D721Med (cell line): ENCODE data around the gene PTPN2.
A peak's percentile ranks its signal among the peaks of the same experiment; 100 is the strongest.

ENCODE experiments used
- DNase-seq: peaks from one replicate; pipeline ENCODE4 v3.0.0; 2011; ENCODE audit warnings: low spot score; ENCODE audit not compliant: insufficient read length
- FAIRE-seq: peaks from 2 replicates; lab custom pipeline; 2011; peaks lifted over from hg19 to GRCh38; lab: Jason Lieb, UNC
- TF ChIP-seq, protein P1 (sequence below): IDR thresholded peaks from 2 replicates; pipeline ENCODE4 v1.5.1; 2012; ENCODE audit warnings: mild to moderate bottlenecking, control low read depth; ENCODE audit not compliant: insufficient read depth; ENCODE audit errors: missing control alignments

PTPN2 gene

DNA sequence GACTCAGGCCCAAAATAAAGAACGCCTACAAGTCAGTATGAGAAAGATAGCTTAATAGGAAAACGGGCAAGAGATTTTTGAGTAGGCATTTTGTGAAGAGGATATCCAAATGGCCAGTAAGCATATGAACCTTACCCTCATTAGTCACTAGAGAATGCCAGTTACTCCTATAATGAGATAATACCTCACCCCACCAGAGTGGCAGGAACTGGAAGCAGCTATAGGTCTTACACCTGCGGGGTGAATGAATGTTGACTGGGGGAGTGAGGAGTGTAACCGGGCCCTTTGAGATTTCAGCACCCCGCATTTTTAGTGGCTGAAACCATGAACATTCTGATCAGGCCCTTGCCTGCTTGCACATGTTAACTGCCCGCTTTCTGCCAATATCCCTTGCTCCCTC is 7.5 kb upstream of the PTPN2 start:
- FAIRE-seq = no peak
- DNase-seq = no peak
- TF ChIP-seq, protein P1, sequence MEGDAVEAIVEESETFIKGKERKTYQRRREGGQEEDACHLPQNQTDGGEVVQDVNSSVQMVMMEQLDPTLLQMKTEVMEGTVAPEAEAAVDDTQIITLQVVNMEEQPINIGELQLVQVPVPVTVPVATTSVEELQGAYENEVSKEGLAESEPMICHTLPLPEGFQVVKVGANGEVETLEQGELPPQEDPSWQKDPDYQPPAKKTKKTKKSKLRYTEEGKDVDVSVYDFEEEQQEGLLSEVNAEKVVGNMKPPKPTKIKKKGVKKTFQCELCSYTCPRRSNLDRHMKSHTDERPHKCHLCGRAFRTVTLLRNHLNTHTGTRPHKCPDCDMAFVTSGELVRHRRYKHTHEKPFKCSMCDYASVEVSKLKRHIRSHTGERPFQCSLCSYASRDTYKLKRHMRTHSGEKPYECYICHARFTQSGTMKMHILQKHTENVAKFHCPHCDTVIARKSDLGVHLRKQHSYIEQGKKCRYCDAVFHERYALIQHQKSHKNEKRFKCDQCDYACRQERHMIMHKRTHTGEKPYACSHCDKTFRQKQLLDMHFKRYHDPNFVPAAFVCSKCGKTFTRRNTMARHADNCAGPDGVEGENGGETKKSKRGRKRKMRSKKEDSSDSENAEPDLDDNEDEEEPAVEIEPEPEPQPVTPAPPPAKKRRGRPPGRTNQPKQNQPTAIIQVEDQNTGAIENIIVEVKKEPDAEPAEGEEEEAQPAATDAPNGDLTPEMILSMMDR = no peak

DNA sequence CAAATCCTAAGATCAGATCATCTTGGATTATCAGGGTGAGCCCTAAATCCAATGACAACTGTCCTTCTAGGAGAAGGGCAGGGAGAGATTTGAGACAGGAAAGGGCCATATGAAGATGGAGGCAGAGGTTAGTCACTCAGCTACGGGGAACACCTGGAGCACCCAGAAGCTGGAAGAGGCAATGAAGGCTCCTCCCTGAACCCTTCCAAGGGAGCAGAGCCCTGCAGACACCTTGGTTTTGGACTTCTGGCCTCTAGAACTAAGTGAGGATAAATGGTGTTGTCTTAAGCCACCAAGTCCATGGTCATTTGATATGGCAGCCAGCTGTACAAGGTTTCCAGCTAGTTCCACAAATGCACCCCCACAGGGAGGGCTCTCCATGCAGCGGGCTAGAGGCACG is 6.9 kb upstream of the PTPN2 start:
- no peak for FAIRE-seq
- no peak for DNase-seq
- TF ChIP-seq, protein P1 = no peak

DNA sequence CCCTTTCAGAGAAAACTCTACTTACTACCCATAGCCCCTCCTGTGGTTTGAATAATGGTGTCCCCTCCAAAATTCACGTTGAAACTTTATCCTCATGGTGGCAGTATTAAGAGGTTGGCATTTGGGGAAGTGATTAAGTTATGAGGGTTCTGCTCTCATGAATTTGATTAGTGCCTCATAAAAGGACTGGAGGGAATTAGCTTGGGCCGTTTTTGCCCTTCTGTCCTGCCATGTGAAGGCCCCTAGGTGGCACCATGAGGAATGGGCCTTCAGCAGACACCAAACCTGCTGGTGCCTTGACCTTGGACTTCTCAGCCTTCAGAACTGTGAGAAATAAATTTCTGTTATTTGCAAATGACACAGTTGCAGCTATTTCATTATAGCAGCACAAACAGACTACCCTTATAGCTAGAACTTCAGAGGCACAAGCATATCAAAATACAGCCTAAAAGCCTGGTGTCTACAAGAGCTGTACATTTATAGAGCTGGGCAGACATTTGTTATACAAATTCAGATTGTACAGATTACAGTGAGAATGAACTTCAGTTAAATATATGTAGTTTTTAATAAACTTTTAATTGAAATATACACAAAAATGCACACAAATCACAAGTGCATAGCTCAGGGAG is 2.6 kb upstream of the PTPN2 start:
- DNase-seq (no peak), FAIRE-seq (no peak)
- TF ChIP-seq, protein P1 = peak; percentile 35

DNA sequence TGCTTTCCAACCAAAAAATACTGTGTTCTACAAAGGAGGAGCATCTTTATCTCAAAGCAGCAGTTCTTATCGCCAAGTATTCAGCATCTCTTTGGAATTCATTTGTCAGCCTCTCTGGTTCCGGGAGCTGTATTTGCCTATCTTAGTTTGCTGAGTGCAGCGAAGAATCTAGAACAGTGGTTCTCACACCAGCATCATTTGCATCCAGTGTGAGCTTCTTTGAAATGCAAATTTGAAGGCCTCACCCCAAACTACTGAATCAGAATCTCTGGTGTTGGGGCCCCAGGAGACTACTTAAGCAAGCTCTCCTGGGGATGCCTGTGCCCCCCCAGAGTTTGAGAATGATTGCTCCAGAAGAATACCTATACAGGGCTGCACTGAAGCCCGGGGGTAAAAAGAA is 1.5 kb upstream of the PTPN2 start:
- DNase-seq = no peak
- no peak for FAIRE-seq
- TF ChIP-seq, protein P1 = no peak

DNA sequence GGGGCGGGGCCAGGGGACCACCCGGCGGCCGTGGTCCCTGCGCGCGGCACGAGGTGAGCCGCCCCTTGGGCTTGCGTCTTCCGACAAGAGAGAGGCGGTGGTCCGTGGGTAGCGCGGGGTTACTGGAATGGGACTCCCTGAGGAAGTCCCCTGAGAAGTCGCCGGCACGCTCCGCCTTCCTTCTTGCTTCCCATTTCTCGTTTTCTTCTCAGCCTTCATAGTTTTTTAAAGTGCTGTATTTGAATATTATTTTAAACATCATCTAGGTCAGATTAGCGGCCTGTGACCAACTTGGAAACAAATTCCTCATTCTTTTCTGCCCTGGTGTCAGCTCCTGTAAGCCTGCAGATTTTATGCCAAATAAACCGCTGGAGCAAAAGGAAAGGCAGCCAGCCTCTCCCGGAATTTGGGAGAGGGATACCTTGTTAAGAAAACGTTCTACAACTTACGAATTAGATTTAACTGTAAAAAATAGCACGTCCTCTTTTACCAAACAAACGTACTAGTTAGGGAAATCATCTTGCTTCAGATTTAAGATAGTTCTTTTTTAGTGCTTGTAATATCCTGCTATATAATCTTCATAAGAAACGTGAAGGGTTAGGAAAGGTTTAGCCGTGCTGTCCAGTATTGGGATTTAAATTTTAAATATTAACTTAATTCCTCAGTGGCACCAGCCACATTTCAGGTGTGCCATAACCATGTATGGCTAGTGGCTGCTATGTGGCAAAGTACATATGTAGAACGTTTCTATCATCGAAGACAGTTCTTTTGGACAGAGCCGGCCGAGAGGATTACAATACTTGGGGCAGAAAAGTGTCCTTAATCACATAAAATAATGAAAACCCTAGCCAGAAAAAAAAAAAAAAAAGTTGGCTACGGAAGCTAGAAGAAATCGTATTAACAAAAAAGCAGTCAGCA is 628 bp upstream of the PTPN2 start:
- FAIRE-seq (no peak), DNase-seq (no peak)
- TF ChIP-seq, protein P1 = no peak

DNA sequence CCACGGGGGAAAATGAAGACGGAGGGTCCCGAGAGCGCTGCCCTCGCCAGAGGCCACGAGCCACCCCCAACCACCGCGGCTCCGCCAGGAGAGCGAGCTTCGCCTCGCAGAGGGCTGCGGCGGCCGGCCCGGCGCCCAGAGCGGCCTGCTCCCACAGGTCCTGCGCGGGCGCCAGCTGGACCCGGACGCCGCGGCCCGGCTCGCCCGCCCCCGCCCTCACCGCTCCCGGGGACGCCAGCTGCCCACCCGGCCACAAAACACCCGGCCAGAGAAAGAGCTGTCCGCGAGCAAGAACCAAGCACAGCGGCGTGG is 709 bp downstream of the PTPN2 start:
- TF ChIP-seq, protein P1 = no peak
- DNase-seq = no peak
- FAIRE-seq = no peak
